GM04503 (cell line): ENCODE results near the gene APOBR.
"Not testable (repeated sequence)": the region's sequence is repeated elsewhere in the genome, so short reads cannot be mapped to it uniquely, and the experiment has no call there.

Experiments used
- DNase-seq: peaks from one replicate; pipeline ENCODE4 v3.0.0-alpha.2; 2012; ENCODE audit warnings: low read depth

The APOBR gene

GRCh38 chr16:28494121-28494851 is at the start of gene APOBR:
Gene APOBR (plus strand): TSS chr16:28494643. CDS start chr16:28494682, 39 bp downstream.
- DNase-seq = no peak

GRCh38 chr16:28446388-28446787 is 48.1 kb upstream of the APOBR start:
- DNase-seq = not testable (repeated sequence)

GRCh38 chr16:28447081-28447480 is 47.4 kb upstream of the APOBR start:
- DNase-seq = not testable (repeated sequence)

GRCh38 chr16:28473714-28474265 is 20.7 kb upstream of the APOBR start:
- no peak for DNase-seq

GRCh38 chr16:28475221-28475620 is 19.2 kb upstream of the APOBR start:
- no peak for DNase-seq

- DNase-seq = no peak
Measured at GRCh38 chr16:28477311-28477920, 17.0 kb upstream of the APOBR start.

- DNase-seq = no peak
Measured at GRCh38 chr16:28478506-28479180, 15.8 kb upstream of the APOBR start.

GRCh38 chr16:28482026-28482425 is 12.4 kb upstream of the APOBR start:
- DNase-seq = no peak

GRCh38 chr16:28483361-28483760 is 11.1 kb upstream of the APOBR start:
- DNase-seq = not testable (repeated sequence)

GRCh38 chr16:28486266-28486665 is 8.2 kb upstream of the APOBR start:
- no peak for DNase-seq

GRCh38 chr16:28491230-28491969 is 3.0 kb upstream of the APOBR start:
- DNase-seq = no peak

GRCh38 chr16:28491970-28492474 is 2.4 kb upstream of the APOBR start, which contains the start of gene CLN3:
Gene CLN3 (minus strand): TSS chr16:28492074. CDS start chr16:28491759, 315 bp downstream.
- peak; percentile 77 for DNase-seq

GRCh38 chr16:28492511-28492910 is 1.9 kb upstream of the APOBR start:
- DNase-seq = no peak

- no peak for DNase-seq
Measured at GRCh38 chr16:28495098-28495793, 803 bp downstream of the APOBR start.

- no peak for DNase-seq
Measured at GRCh38 chr16:28495795-28496749, 1.6 kb downstream of the APOBR start.

GRCh38 chr16:28496844-28497243 is 2.4 kb downstream of the APOBR start:
- no peak for DNase-seq

GRCh38 chr16:28497386-28497785 is 2.9 kb downstream of the APOBR start:
- no peak for DNase-seq

- no peak for DNase-seq
Measured at GRCh38 chr16:28497861-28498599, 3.6 kb downstream of the APOBR start.

- DNase-seq = no peak
Measured at GRCh38 chr16:28498666-28499381, 4.4 kb downstream of the APOBR start.
